ENCODE measurements around the gene SPATC1L.

Gene SPATC1L

GRCh38 chr21:46138383-46138970 is 45.8 kb downstream of the SPATC1L start:
- no peak for DNase-seq (ENCODE audit: extremely low spot score)
- ChIA-PET POLR2A (no interaction called here), CTCF (no interaction called here)
- TF ChIP-seq CTCF (IDR thresholded peaks at IDR 0.05; ENCODE audit: control extremely low read depth, extremely low read depth, low read depth, missing control alignments) = no peak

GRCh38 chr21:46137908-46138307 is 46.4 kb downstream of the SPATC1L start:
- TF ChIP-seq CTCF (IDR thresholded peaks at IDR 0.05; ENCODE audit: control extremely low read depth, extremely low read depth, low read depth, missing control alignments) = no peak
- ChIA-PET CTCF (no interaction called here), POLR2A (no interaction called here)
- DNase-seq (ENCODE audit: extremely low spot score) = no peak

GRCh38 chr21:46136739-46137349 is 47.4 kb downstream of the SPATC1L start:
- ChIA-PET POLR2A (no interaction called here), CTCF (no interaction called here)
- no peak for TF ChIP-seq CTCF (IDR thresholded peaks at IDR 0.05; ENCODE audit: control extremely low read depth, extremely low read depth, low read depth, missing control alignments)
- no peak for DNase-seq (ENCODE audit: extremely low spot score)

GRCh38 chr21:46135782-46136395 is 48.4 kb downstream of the SPATC1L start:
- POLR2A ChIA-PET = no interaction called here
- no peak for TF ChIP-seq CTCF (IDR thresholded peaks at IDR 0.05; ENCODE audit: control extremely low read depth, extremely low read depth, low read depth, missing control alignments)
- no peak for DNase-seq (ENCODE audit: extremely low spot score)
- CTCF ChIA-PET = no interaction called here

GRCh38 chr21:46131838-46132651 is 52.2 kb downstream of the SPATC1L start:
- ChIA-PET CTCF (interaction anchor here (1.0 to 1.6 kb wide), 2 partner anchors 11 to 104 kb away, joined by 3 to 11 read pairs; no protein-coding TSS in a partner anchor), POLR2A (no interaction called here)
- DNase-seq (ENCODE audit: extremely low spot score) = no peak
- TF ChIP-seq CTCF (IDR thresholded peaks at IDR 0.05; ENCODE audit: control extremely low read depth, extremely low read depth, low read depth, missing control alignments) = no peak

GRCh38 chr21:46131588-46131837 is 52.7 kb downstream of the SPATC1L start:
- DNase-seq (ENCODE audit: extremely low spot score) = no peak
- no peak for TF ChIP-seq CTCF (IDR thresholded peaks at IDR 0.05; ENCODE audit: control extremely low read depth, extremely low read depth, low read depth, missing control alignments)
- ChIA-PET POLR2A (no interaction called here), CTCF (interaction anchor here (1.0 to 1.6 kb wide), 2 partner anchors 11 to 103 kb away, joined by 3 to 11 read pairs; no protein-coding TSS in a partner anchor)
